Diencephalon (tissue), 1 donor: Measurements from ENCODE around the gene LARP7. TPM values are rescaled to one million over a fixed set of nuclear protein-coding genes. Genes with fewer than 3 reads are reported as not detected.

ENCODE experiments used
- small RNA-seq: library from RNA; depleted of rRNA; stranded (forward); fragments of <200 nt; gene quantifications from one replicate; pipeline ENCODE3, GENCODE V24; 2014
- total RNA-seq: library from RNA; depleted of rRNA; stranded (reverse); fragments of >200 nt; gene quantifications from one replicate; pipeline ENCODE4 v1.2.3, GENCODE V29; 2014

Gene LARP7
- 32.8 TPM for total RNA-seq

DNA sequence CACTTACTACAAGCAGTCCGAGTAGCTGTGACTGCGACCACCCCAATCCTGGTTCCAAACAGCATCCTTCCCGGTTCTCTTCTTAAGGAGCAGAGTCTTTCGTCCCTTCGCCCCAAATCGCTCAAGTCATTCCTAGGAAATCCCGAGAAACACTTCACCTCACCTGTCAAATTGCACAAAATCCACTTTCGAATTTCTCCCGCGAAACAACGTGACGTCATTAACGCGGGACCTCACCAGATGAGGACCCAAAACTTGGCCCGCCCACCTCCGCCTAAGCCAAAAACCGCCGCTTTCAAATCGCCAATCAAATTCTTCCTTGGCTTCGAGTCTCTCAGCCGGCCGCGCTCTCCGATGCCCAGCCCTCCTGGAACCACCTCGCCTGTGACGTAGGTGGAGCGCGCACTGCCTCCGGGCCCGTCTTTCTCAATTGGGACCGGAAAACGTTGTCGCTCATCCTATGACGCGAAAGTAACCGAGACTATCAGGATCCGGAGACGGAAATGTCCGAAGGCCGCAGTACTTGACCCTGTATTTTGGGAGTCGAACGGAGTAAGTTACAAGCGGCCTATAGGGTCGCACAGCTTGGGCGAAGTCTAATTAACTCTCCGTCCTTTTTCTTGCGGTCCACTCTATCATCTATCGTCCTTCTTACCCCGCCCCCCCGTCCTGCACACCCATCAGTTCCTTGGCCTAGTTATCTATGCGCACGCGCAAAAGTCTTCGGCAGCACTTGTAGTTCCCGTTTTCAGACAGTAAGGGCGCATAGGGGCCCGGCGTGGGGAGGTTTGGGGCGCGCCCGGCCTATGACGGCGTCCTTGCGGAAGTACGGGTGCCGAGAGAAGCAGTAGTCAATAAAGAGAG, at the start of gene LARP7, which contains the start of gene ZGRF1:
Gene LARP7 (plus strand): TSS at position 456 of the 864 bp plus-strand sequence. CDS start 7,527 bp downstream, outside the sequence.
Gene ZGRF1 (minus strand): TSS at position 222 of the 864 bp plus-strand sequence. CDS start 3,733 bp downstream, outside the sequence.

Small RNAs within 50 kb of the gene (small RNA-seq; reads per million reads assigned to genes)
- gene MIR302A (0.23 reads per million), gene MIR302C (not detected), gene MIR302D (0.13 reads per million), gene MIR367 (not detected), gene WRBP1 (not detected)

Other genes starting within 250 kb of the LARP7 start
- 1.6 TPM for gene NEUROG2, start 121.0 kb upstream of the LARP7 start, total RNA-seq
- gene ZGRF1, start 234 bp upstream of the LARP7 start, total RNA-seq = 22.6 TPM